GM15510 (cell line): Measurements from ENCODE around the gene WSCD2.

Experiments used
- POLR2A ChIP-seq: IDR thresholded peaks from 3 replicates; pipeline ENCODE4 v1.6.1; 2011; ENCODE audit warnings: borderline replicate concordance; ENCODE audit not compliant: insufficient read length; ENCODE audit errors: extremely low read depth

WSCD2 gene

DNA sequence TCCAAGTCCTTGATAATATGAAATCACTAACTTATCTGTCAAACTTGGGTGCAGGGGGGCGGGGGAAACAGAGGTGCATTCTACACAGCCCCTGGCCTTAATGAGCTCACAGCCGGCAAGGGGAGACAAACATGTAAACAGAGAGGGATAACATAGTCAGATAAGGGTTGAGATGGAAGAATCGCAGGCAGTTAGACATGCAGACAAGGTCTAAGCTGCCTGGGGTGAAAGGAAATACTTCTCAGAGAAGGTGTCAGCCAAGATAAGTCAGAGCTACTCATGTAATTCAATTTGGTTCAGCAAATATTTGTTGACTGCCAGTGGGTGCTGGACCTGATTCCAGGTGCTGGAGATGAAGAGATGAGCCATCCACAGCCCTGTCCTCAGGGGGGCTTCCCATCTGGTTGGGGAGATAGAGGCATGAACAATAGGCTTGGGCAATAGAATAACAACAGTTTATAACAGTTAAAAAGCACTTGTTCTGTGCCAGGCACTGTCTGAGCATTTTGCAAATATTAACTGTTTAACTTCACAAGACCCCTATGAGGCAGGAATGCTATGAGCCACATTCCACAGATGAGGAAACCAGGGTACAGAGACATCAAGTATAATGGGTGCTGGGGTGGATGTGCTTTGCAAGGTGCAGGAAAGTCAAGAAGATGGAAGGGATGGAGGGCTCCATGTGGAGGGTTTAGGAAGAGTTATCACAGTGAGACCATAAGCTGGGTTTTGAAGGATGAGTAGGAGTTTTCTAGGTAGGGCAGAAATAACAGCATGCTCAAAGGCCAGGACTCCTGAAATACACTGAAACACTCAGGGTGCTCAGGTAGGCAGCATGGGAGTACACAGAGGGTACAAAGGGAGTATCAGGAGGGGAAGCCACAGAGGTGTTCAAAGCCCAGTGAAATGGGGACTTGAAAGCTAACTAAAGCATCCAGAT lies 79.0 kb downstream of the WSCD2 start:
- no peak for TF ChIP-seq POLR2A

DNA sequence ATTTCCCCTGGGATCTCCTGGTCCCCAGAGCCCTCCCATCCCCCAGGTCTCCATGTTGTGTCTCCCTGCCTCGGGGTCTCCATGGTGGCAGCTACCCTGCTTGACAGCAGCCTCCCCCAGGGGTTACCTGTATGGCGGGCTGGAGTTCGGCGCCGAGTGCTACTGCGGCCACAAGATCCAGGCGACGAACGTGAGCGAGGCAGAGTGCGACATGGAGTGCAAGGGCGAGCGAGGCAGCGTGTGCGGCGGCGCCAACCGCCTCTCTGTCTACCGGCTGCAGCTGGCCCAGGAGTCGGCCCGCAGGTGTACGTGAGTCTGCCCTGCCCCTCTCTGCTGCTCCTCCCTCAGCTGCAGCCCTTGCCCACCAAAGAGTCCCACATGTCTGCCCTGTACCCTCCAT lies 80.9 kb downstream of the WSCD2 start:
- no peak for TF ChIP-seq POLR2A

DNA sequence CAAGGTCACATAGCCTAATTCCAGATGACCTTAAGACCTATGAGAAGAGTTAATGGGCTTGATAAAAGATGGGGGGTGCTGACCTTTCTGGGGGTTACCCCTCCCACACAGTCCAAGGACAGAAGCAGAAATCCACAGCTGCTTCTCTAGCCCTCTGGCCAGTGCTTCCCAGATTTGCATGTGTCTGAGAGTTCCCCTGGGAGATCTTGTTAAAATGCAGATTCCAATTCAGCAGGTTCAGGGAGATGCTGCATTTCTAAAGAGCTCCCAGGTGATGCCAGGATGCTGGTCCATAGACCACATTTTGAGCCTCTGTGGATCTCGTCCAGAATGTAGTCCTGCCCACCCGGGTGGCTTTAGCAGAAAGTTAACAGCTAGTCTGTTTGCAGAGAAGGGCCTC lies 82.1 kb downstream of the WSCD2 start:
- TF ChIP-seq POLR2A = no peak

DNA sequence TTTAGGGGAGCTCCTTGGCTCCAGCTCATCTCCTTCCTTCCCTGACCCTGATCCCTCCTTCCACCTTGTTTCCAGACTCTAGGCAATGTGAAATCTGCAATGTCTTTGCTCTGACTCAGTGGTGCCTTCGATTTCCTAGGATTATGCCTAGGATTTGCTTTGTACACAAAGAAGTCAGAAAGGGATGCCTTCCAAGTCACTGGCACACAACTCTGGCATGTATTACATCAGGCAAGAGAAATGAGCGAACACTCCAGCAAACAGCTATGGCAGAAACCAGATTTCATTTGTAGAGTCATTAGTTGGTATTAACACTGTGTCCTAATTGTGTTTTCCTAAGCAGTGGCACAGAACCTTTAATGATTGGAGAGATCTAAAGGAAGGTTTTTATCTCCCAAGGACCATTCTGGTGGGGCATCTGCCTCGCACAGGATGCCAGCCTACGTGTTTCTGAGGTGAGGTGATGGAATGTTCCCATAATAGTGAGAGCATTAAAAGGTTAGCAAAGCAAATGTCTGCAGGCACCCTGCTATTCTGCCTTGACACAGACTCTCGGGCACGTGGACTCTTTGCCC lies 84.9 kb downstream of the WSCD2 start:
- TF ChIP-seq POLR2A = no peak

DNA sequence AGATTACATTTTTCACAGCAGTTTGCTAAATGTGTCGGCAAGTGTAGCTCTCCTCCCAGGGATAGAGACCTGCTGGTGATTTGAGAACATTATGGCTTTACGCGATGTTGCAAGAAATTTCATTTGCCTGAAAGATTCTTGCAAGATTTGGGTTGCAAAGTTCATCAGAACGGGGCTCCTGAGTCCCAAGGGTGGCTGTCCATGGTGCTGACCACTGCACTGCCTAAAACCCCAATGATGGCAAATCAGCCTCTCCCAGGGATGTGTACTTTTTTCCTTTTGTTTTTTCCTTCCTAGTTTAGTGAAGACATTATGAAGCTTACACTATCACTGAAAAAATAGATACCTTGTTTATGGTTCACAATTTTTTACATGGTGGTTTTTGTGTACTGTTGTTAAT lies 85.4 kb downstream of the WSCD2 start:
- no peak for TF ChIP-seq POLR2A

DNA sequence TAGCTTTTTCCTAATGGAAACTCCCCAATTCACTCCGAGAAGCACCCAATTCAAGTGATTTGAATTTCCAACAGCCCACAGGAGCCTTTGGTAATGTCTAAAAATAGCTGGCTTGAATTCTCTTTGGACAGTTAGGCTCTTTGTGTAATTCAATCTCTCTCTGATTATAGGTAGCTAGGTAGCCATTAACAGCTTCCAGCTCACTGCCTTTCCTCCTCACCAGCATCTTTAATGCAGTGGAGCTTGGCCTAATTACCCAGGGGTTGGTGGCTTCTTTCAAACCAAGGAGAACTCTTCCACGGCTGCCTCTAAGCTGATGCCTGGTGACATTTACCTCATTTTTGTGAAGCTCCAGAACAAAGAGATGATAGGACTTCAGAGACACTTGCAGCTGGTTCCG lies 86.4 kb downstream of the WSCD2 start:
- TF ChIP-seq POLR2A = no peak

DNA sequence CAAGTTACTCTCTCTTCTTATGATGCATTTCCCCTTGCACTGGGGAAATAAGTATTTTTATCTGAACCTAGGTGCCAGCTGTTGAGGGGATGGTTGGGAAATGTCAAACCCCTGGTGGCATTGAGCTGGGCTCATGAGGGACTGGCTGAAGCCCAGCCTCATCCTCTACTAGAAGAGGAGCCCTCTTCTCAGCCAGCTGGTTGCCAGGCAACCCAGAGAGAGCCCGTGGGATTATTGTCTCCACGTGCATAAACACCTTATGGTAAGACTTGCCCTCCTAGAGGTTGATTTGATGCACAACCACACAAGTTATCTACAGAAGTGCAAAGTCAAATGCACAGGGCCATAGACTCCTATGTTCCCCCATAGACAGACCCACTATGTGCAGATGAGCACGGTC lies 89.8 kb downstream of the WSCD2 start:
- no peak for TF ChIP-seq POLR2A

DNA sequence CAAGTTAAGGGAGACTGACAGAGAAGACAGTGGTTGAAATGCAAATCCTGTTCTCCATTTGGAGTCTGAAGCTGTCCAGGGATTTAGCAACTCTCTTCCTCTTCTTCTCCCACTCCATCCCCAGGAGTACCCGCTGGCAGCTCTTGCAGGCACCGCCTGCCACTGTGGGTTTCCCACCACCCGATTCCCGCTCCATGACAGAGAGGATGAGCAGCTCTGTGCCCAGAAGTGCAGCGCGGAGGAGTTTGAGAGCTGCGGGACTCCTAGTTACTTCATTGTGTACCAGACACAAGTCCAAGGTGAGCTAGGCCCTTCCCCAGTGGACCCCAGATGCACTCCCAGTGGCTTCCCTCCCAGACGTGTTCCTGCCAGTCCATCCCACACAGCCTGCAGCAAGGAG lies 97.8 kb downstream of the WSCD2 start:
- no peak for TF ChIP-seq POLR2A

DNA sequence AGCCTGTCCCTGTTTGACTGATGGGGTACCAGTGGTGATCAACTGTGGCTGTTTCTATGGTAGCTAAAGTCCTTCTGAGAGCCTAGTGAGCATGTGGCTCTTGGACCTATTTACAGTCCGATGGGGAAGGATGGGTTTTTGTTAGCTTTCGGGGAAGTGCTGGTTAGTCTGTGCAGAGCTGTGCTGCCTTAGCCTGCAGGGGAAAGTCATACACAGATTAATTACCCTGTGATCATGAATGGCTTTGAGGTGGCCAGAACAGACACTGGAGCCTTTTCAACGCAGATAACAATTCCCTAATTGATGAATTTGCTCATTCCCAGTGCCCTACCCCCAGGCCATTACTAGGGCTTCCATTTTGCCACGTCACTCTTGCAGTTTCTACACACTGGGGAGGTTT lies 99.7 kb downstream of the WSCD2 start:
- no peak for TF ChIP-seq POLR2A

DNA sequence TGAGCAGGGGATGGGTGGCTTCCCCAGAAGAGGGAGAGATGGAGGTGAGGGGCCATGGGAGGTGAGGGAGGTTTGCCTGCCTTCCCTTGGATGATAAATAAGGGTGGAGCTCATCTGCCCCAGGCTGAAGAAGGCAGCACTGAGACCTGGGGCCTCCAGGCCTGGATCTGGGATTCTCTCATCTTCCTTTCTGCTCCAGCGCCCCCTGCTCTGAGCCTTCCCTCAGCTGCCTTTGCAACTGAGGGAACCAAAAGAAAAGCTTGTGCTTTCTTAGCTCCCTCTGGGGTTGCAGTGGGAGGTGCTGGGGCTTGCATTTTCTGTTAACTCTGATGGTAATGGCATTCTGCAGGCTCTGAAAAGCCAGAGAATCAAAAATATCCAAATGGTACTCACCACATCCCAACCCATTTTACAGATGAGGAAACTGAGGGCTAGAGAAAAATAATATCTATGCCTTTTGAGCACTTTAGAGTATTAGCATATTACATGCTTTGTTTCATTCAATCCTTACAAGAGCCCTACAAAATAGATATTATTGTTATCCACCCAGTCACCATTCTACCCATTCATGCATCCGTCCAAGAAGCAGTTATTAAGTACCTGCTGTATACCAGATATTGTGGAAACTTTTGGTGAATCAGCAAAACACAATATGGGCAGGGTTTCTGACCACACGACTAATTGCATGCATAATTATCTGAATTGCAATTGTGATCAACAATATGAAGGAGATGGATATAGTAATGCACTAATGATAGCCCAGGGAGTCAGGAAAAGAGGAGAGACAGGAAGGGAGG lies 102.2 kb downstream of the WSCD2 start:
- no peak for TF ChIP-seq POLR2A

DNA sequence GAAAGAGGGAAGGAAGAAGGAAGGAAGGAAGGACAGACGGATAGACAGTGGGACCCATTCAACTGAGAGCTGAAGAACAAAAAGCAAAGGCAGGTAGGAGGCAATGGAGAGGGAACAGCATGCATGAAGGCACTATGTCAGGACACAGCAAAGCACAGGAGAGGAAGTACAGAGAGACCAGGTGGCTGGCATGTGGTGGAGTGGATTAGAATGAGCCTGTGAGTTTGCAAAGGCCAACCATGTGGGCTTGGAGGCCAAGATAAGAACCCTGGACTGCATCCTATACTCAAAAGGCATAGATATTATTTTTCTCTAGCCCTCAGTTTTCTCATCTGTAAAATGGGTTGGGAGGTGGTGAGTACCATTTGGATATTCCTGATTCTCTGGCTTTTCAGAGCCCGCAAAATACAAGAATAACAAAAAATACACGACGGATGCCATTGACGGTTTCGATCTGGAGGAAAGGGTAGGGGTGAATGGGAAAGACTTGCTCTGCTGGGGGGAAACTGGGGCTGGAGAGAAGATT lies 102.9 kb downstream of the WSCD2 start:
- no peak for TF ChIP-seq POLR2A

DNA sequence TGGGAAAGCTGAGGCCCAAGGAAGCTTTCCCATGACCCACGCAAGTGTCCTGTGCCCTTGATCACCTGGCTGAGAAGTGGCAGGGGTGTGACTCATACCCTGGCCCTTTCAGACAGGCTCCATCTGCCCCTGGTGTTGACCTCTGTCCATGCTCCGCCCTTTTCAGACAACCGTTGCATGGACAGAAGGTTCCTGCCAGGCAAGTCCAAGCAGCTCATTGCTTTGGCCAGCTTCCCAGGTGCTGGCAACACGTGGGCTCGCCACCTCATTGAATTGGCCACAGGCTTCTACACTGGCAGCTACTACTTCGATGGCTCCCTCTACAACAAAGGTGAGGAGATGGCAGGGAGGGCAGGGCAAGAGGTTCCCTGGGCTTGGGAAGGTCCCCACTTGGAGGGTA lies 103.5 kb downstream of the WSCD2 start:
- TF ChIP-seq POLR2A = no peak

DNA sequence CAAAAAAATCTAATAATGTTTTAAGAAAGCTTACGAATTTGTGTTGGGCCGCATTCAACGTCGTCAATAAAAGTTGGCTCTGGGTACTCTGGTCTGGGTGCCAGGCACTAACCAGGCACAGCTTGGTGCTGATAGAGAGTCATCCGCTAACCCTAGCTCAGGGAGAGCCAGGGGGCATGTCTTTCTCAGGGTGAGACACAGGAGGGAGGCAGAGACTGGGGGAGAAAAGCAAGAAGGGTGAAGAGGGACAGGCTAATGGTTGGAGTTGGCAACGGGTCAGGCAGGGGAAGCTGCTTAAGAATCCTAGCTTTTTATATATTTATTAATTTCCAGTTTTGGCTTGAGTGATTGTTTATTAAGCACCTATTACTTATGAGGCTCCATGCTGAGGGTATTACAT lies 105.1 kb downstream of the WSCD2 start:
- TF ChIP-seq POLR2A = no peak

DNA sequence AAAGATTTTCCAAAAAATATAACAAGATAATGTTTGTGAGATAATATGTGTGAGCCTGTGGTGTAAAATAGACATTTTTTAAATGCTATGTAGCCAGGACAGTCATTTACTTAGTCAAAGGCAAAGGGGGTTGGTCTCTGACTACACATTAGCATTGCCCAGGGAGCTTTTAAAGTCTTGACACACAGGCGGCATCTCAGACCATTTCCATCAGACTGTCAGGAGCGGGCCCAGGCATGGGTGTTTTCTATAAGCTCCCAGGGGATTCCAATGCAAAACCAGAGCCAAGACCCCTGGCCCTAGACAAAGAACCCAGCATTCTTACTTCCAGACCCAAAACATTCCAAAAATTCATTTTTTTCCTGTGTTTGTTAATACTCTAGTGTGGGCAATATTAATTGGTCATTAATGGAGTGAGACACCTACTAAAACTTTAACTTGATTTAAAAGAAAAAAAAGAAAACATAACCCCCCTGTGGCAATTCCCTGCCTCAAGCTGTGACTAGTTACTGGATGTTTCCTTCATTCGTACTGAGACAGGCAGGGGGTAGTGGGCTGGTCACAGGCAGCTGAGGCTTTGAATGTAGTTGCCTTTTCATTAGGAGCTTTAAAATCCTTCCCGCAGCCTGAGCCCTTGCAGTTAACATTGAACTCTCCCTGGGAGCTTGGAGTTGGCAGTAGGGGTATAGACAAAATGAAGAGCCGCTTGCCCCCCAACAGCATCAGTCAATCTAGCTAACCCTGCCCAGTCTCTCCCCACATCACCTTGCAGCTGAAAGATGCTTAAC lies 106.3 kb downstream of the WSCD2 start:
- TF ChIP-seq POLR2A = no peak

DNA sequence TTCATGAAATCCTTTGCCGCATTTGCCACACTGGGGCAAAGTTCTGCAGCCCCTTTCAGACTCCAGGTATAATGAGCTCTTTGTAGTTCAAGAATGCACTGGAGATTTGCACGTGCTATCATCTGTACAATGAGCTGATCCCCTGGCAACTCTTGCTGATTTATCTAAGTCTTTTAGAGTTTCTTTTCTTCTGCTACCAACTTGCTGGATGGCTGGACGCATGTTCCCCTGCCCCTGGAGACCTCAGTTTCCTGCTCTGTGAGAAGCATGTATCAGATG lies 106.8 kb downstream of the WSCD2 start:
- TF ChIP-seq POLR2A = no peak
